Upper lobe of right lung (tissue), 1 donor: Measurements from ENCODE around the gene ANKS1A. TPM values are rescaled to one million over a fixed set of nuclear protein-coding genes. Genes with fewer than 3 reads are reported as not detected.

Experiments used
- ATAC-seq: fragments of 200-7000 bp; cut with Tn5 transposase; one replicate; pipeline ENCODE4 v1.9.1; 2020; ENCODE audit warnings: mild to moderate bottlenecking, moderate library complexity
- DNase-seq: peaks from one replicate; pipeline ENCODE4 v3.0.0-alpha.2; 2020
- H3K27ac ChIP-seq: fragments of 200-600 bp; one replicate; pipeline ENCODE4 v1.8.0; 2022
- H3K27me3 ChIP-seq: fragments of 200-600 bp; one replicate; pipeline ENCODE4 v1.8.0; 2022; ENCODE audit warnings: mild to moderate bottlenecking
- H3K36me3 ChIP-seq: fragments of 200-600 bp; one replicate; pipeline ENCODE4 v1.8.0; 2022
- H3K4me1 ChIP-seq: fragments of 200-600 bp; one replicate; pipeline ENCODE4 v1.8.0; 2022
- H3K4me3 ChIP-seq: fragments of 200-600 bp; one replicate; pipeline ENCODE4 v1.8.0; 2022; ENCODE audit warnings: mild to moderate bottlenecking
- H3K9me3 ChIP-seq: fragments of 200-600 bp; one replicate; pipeline ENCODE4 v1.8.0; 2022
- CTCF ChIP-seq: fragments of 200-600 bp; IDR thresholded peaks from one replicate; pipeline ENCODE4 v1.8.0; 2022; ENCODE audit warnings: antibody characterized with exemption
- intact Hi-C: fragments of 100-400 bp; cut with DNase I; formaldehyde crosslinking; loops from one replicate; pipeline ENCODE4 v1.11.0; 2022
- total RNA-seq: library from RNA; stranded (reverse); fragmentation: NEBNext Ultra II Directional; extraction: Animal tissue kit (Norgen Biotek cat#: 25700); gene quantifications from one replicate; pipeline ENCODE4 v1.2.1, GENCODE V29; 2021
- donor health status: DM: no; HTN: yes; CAD: no; lungs with severe emphysema.

Gene ANKS1A
- total RNA-seq, 1 donor from 2014 or later = 59.0 TPM

- H3K27ac ChIP-seq = no peak overlapping the region
- H3K4me1 ChIP-seq = peaks cover 6% of the 10 kb centered on the region
- peak; percentile 15 for ATAC-seq
- no peak overlapping the region for H3K4me3 ChIP-seq
- DNase-seq = no peak
- intact Hi-C loops = no loop called here
- H3K27me3 ChIP-seq = no peaks in the 10 kb centered on the region
- no peak for TF ChIP-seq CTCF
- H3K36me3 ChIP-seq = peaks cover 80% of the 10 kb centered on the region
- no peaks in the 10 kb centered on the region for H3K9me3 ChIP-seq
Observed at GRCh38 chr6:35058865-35059522, 169.9 kb downstream of the ANKS1A start.

- H3K4me3 ChIP-seq = no peak overlapping the region
- DNase-seq = no peak
- no peaks in the 10 kb centered on the region for H3K9me3 ChIP-seq
- peaks cover 79% of the 10 kb centered on the region for H3K36me3 ChIP-seq
- intact Hi-C loops = no loop called here
- no peaks in the 10 kb centered on the region for H3K27me3 ChIP-seq
- peaks cover 7% of the 10 kb centered on the region for H3K4me1 ChIP-seq
- no peak overlapping the region for H3K27ac ChIP-seq
- no peak for TF ChIP-seq CTCF
- no peak for ATAC-seq
Observed at GRCh38 chr6:35059596-35060345, 170.7 kb downstream of the ANKS1A start.

GRCh38 chr6:35061102-35061615 is 172.1 kb downstream of the ANKS1A start:
- ATAC-seq (no peak), DNase-seq (no peak)
- TF ChIP-seq CTCF = no peak
- Histone ChIP-seq H3K36me3 (peaks cover 79% of the 10 kb centered on the region), H3K4me3 (no peak overlapping the region), H3K27ac (no peak overlapping the region), H3K9me3 (no peaks in the 10 kb centered on the region), H3K27me3 (no peaks in the 10 kb centered on the region), H3K4me1 (peaks cover 7% of the 10 kb centered on the region)
- intact Hi-C loops = no loop called here

- intact Hi-C loops = no loop called here
- Histone ChIP-seq H3K9me3 (no peaks in the 10 kb centered on the region), H3K36me3 (peaks cover 85% of the 10 kb centered on the region), H3K4me3 (no peak overlapping the region), H3K4me1 (peaks cover 7% of the 10 kb centered on the region), H3K27ac (no peak overlapping the region), H3K27me3 (no peaks in the 10 kb centered on the region)
- ATAC-seq (no peak), DNase-seq (no peak)
- TF ChIP-seq CTCF = no peak
Observed at GRCh38 chr6:35061651-35062410, 172.8 kb downstream of the ANKS1A start.

- DNase-seq = no peak
- Histone ChIP-seq H3K27ac (no peak overlapping the region), H3K4me3 (no peak overlapping the region), H3K36me3 (peaks cover 91% of the 10 kb centered on the region), H3K4me1 (peaks cover 7% of the 10 kb centered on the region), H3K9me3 (no peaks in the 10 kb centered on the region), H3K27me3 (no peaks in the 10 kb centered on the region)
- no peak for ATAC-seq
- intact Hi-C loops = no loop called here
- no peak for TF ChIP-seq CTCF
Observed at GRCh38 chr6:35062676-35063574, 173.9 kb downstream of the ANKS1A start.
